C4-2B (cell line): ENCODE results near the gene LCE1F.

ENCODE experiments used
- H3K27ac ChIP-seq: fragments of 450-650 bp; 2 replicates; pipeline ENCODE4 v1.5.1; 2017
- CTCF ChIP-seq: fragments of 450-650 bp; conservative IDR thresholded peaks from 2 replicates; pipeline ENCODE4 v1.5.1; 2017; ENCODE audit warnings: mild to moderate bottlenecking
- ZFX ChIP-seq: fragments of 450-650 bp; IDR thresholded peaks from 2 replicates; pipeline ENCODE4 v1.6.1; 2017

Gene LCE1F

GRCh38 chr1:152774875-152775274 is at the start of gene LCE1F:
LCE1F (plus strand) TSS chr1:152775140; CDS start chr1:152776372, 1,232 bp downstream.
- TF ChIP-seq CTCF = no peak; the same call in 1 of the 2 replicates
- TF ChIP-seq ZFX = no peak
- H3K27ac ChIP-seq = no peak within 1 kb of the TSS

GRCh38 chr1:152725261-152725660 is 49.7 kb upstream of the LCE1F start:
- TF ChIP-seq ZFX (no peak), CTCF (no peak)
- H3K27ac ChIP-seq = no peak overlapping the region

- no peak overlapping the region for H3K27ac ChIP-seq
- TF ChIP-seq CTCF (no peak), ZFX (no peak)
Observed at GRCh38 chr1:152728986-152729385, 46.0 kb upstream of the LCE1F start.

- H3K27ac ChIP-seq = no peak overlapping the region
- TF ChIP-seq ZFX (no peak), CTCF (peak; percentile 59)
Observed at GRCh38 chr1:152735648-152736047, 39.3 kb upstream of the LCE1F start.

GRCh38 chr1:152737997-152738396 is 36.9 kb upstream of the LCE1F start:
- TF ChIP-seq CTCF = no peak
- no peak for TF ChIP-seq ZFX
- H3K27ac ChIP-seq = no peak overlapping the region

GRCh38 chr1:152739841-152740240 is 35.1 kb upstream of the LCE1F start:
- no peak overlapping the region for H3K27ac ChIP-seq
- TF ChIP-seq ZFX (no peak), CTCF (no peak)

GRCh38 chr1:152741656-152742055 is 33.3 kb upstream of the LCE1F start:
- TF ChIP-seq CTCF = no peak

More at GRCh38 chr1:152741656-152742055, 33.3 kb upstream of the LCE1F start:
- H3K27ac ChIP-seq = no peak overlapping the region
